ENCODE data around the gene WDR1.

WDR1 gene

DNA sequence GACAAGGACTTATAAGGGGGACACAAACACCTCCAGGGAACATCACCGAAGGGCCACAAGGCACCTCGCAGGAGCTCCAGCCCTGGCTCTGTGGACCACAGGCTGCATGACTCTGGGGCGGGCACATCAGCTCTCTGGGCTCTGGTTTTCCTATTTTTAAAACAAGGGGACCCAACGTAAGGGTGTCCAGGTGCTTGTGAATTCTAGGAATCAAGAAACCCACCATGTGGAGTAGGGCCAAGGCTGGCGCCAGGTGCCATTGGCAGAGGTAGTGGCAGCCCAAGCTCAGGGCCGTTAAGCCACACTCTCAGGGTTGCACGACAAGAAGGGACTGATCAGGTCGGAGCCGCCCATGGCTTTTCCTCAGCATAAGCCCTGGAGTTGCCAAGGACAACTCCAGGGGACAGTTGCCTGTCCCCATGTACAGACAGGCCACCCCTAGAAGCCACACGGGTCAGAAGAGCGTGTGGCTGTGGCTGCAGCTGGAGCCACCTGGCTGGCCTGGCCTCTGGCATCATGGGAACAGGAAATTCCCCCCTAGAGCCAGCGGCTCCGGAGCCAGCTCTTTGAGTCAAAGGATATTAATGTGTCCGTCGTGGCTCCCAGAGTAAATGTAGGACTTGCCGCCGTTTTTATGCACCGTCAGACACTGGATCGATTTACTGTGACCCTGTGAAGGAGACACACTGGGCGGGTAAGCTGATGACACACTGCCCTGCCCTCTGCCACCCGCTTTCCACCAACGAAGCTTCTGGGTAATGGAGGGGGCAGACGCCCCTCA, 32.5 kb downstream of the WDR1 start:
- H3K4me1 ChIP-seq (ENCODE audit: low read depth, poor library complexity, severe bottlenecking), result no peaks in the 10 kb centered on the region
- no peaks in the 10 kb centered on the region for H4K20me1 ChIP-seq (ENCODE audit: insufficient read depth)
- H3K4me2 ChIP-seq, result no peak overlapping the region
- no peaks in the 10 kb centered on the region for H3K27me3 ChIP-seq (ENCODE audit: insufficient read depth, low read depth)
- H3K79me2 ChIP-seq (ENCODE audit: insufficient read depth, low read depth), result no peaks in the 10 kb centered on the region
- no peak overlapping the region for H3K4me3 ChIP-seq (IDR thresholded peaks at IDR 0.05; ENCODE audit: insufficient read depth, low read depth, low read length)
- TF ChIP-seq, protein P1, sequence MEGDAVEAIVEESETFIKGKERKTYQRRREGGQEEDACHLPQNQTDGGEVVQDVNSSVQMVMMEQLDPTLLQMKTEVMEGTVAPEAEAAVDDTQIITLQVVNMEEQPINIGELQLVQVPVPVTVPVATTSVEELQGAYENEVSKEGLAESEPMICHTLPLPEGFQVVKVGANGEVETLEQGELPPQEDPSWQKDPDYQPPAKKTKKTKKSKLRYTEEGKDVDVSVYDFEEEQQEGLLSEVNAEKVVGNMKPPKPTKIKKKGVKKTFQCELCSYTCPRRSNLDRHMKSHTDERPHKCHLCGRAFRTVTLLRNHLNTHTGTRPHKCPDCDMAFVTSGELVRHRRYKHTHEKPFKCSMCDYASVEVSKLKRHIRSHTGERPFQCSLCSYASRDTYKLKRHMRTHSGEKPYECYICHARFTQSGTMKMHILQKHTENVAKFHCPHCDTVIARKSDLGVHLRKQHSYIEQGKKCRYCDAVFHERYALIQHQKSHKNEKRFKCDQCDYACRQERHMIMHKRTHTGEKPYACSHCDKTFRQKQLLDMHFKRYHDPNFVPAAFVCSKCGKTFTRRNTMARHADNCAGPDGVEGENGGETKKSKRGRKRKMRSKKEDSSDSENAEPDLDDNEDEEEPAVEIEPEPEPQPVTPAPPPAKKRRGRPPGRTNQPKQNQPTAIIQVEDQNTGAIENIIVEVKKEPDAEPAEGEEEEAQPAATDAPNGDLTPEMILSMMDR (conservative IDR thresholded peaks at IDR 0.05; ENCODE audit: low read depth, low read length), result no peak
- no peak overlapping the region for H2AFZ ChIP-seq (ENCODE audit: low read depth)
- H3K9ac ChIP-seq, result no peak overlapping the region
- H3K36me3 ChIP-seq (ENCODE audit: insufficient read depth), result no peaks in the 10 kb centered on the region
- no peak overlapping the region for H3K27ac ChIP-seq

DNA sequence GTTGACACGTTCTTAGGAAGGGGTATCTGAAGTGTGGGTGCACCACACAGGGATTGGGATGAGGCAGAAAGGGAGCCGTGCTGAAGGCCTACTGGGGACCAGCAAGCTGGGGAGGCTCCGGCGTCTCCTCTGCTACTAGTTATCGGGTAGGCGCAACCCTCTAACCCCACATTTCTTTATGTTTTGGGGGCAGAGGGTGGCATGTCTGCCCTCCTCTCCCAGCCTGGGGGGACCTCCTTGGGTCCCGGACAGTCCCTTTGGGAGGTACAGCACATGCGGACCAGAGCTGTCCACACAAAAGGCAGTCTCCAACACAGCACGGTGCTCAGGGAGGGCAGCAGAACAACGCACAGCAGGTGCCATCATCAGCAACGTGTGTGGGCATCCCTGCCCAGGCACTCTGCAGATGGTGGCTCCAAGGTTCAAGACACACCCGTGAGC, 33.2 kb downstream of the WDR1 start:
- H4K20me1 ChIP-seq (ENCODE audit: insufficient read depth), result no peaks in the 10 kb centered on the region
- no peaks in the 10 kb centered on the region for H3K4me1 ChIP-seq (ENCODE audit: low read depth, poor library complexity, severe bottlenecking)
- no peak overlapping the region for H3K4me2 ChIP-seq
- no peak overlapping the region for H2AFZ ChIP-seq (ENCODE audit: low read depth)
- H3K36me3 ChIP-seq (ENCODE audit: insufficient read depth), result no peaks in the 10 kb centered on the region
- H3K27me3 ChIP-seq (ENCODE audit: insufficient read depth, low read depth), result no peaks in the 10 kb centered on the region
- H3K4me3 ChIP-seq (IDR thresholded peaks at IDR 0.05; ENCODE audit: insufficient read depth, low read depth, low read length), result no peak overlapping the region
- TF ChIP-seq, protein P1 (conservative IDR thresholded peaks at IDR 0.05; ENCODE audit: low read depth, low read length), result no peak
- H3K79me2 ChIP-seq (ENCODE audit: insufficient read depth, low read depth), result no peaks in the 10 kb centered on the region
- no peak overlapping the region for H3K27ac ChIP-seq
- no peak overlapping the region for H3K9ac ChIP-seq

DNA sequence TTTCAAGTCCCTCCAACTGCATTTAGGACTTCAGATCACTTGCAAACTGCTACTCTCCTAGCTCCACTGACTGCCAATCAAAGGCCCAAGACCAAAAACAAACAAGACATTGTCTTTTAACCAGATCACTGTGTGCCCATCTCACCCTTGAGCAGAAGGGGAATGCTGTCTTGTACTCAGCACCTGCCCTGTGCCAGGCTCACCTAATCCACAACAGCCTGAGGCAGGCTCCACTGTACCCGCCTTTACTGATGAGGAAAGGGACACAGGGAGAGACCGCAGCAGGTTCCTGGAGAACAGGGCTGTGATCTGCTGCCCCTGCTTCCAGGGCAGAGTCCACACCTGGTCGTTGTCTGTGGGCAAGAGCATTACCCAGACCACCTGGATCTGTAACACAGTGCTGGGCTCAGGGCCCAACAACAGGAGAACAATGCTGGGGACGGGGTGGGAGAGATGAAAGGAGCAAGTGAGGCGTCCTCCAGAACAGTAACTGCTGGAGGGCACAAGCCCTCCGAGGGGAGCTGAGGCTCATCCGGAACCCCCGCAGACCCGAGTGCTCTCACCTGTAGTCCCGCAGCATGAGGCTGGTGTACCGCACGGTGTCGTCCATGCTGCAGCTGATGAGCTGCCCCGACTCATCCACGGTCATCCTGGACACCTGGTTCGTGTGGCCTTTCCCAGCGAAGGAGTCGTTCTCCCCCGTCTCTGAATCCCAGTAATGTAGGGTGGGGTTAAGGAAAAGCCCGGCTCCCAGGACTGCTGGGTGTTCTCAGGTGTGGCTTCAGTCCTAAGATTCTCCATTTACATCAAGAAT, 33.9 kb downstream of the WDR1 start:
- Histone ChIP-seq H3K9ac (no peak overlapping the region), H4K20me1 (ENCODE audit: insufficient read depth) (no peaks in the 10 kb centered on the region), H3K79me2 (ENCODE audit: insufficient read depth, low read depth) (no peaks in the 10 kb centered on the region), H3K4me3 (IDR thresholded peaks at IDR 0.05; ENCODE audit: insufficient read depth, low read depth, low read length) (no peak overlapping the region), H3K4me2 (no peak overlapping the region), H3K4me1 (ENCODE audit: low read depth, poor library complexity, severe bottlenecking) (no peaks in the 10 kb centered on the region), H3K27me3 (ENCODE audit: insufficient read depth, low read depth) (no peaks in the 10 kb centered on the region), H3K36me3 (ENCODE audit: insufficient read depth) (no peaks in the 10 kb centered on the region), H2AFZ (ENCODE audit: low read depth) (no peak overlapping the region), H3K27ac (no peak overlapping the region)
- TF ChIP-seq, protein P1 (conservative IDR thresholded peaks at IDR 0.05; ENCODE audit: low read depth, low read length), result no peak

DNA sequence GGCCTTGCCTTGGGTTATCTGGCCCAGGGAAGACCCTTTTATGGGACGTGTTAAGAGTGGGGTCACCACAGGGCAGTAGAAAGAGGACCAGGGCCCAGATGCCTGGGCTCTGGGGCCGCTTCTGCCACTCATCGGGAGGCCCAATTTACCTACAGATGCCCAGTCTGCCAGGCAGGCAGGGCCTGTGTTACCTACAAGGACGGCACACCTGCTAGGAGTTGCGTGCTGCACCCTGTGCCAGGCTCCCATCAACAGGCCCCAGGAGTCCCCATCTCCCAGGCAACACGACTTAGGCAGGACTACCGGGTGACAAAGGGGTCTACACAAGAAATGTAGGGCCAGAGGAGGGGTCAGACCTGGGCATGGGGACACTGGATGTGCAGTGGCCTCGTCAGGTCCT, 34.6 kb downstream of the WDR1 start:
- no peaks in the 10 kb centered on the region for H4K20me1 ChIP-seq (ENCODE audit: insufficient read depth)
- H3K36me3 ChIP-seq (ENCODE audit: insufficient read depth), result no peaks in the 10 kb centered on the region

More for the DNA sequence above, 34.6 kb downstream of the WDR1 start:
- H2AFZ ChIP-seq (ENCODE audit: low read depth), result no peak overlapping the region
- no peaks in the 10 kb centered on the region for H3K79me2 ChIP-seq (ENCODE audit: insufficient read depth, low read depth)
- H3K27me3 ChIP-seq (ENCODE audit: insufficient read depth, low read depth), result no peaks in the 10 kb centered on the region
- no peaks in the 10 kb centered on the region for H3K4me1 ChIP-seq (ENCODE audit: low read depth, poor library complexity, severe bottlenecking)
- TF ChIP-seq, protein P1 (conservative IDR thresholded peaks at IDR 0.05; ENCODE audit: low read depth, low read length), result no peak
- no peak overlapping the region for H3K4me3 ChIP-seq (IDR thresholded peaks at IDR 0.05; ENCODE audit: insufficient read depth, low read depth, low read length)
- no peak overlapping the region for H3K4me2 ChIP-seq
- H3K9ac ChIP-seq, result no peak overlapping the region
- no peak overlapping the region for H3K27ac ChIP-seq
